B cell (primary cell): ENCODE measurements around the gene ANKS6. TPM values are rescaled to one million over a fixed set of nuclear protein-coding genes. Genes with fewer than 3 reads are reported as not detected.

Source experiments
- ATAC-seq: fragments of 200-7000 bp; cut with Tn5 transposase; one replicate; pipeline ENCODE4 v1.10.0; 2021; ENCODE audit warnings: low read depth, mild to moderate bottlenecking, moderate number of reproducible peaks, moderate library complexity
- CTCF ChIA-PET: fragments of 350-600 bp; sonication (Branson Sonifier 250); formaldehyde crosslinking; loops from one replicate; lab custom pipeline; 2021; ENCODE audit warnings: antibody characterized with exemption, inconsistent platforms; lab: Charles Lee
- POLR2A ChIA-PET: fragments of 350-600 bp; sonication (Branson Sonifier 250); formaldehyde crosslinking; loops from one replicate; lab custom pipeline; 2021; ENCODE audit warnings: antibody characterized with exemption; lab: Charles Lee
- DNase-seq: peaks from one replicate; pipeline ENCODE4 v3.0.0; 2013
- H2AFZ ChIP-seq: 2 replicates; pipeline ENCODE4 v1.6.1; 2012; ENCODE audit warnings: mild to moderate bottlenecking, low read depth, low read length; ENCODE audit not compliant: insufficient read depth, poor library complexity, severe bottlenecking
- H3K27ac ChIP-seq, 2 donors: 1 replicate in 1 of 2; 2 replicates in 1 of 2; pipeline ENCODE4 v1.5.1; 2012 to 2013; ENCODE audit warnings: low read length in 2 of 2, mild to moderate bottlenecking in 2 of 2, moderate library complexity in 1 of 2
- H3K27me3 ChIP-seq, 4 experiments: fragments of 200-600 bp in 1 of 4; sonication (generic) in 1 of 4; replicated peaks in 1 of 4; 1 replicate in 2 of 4; 2 replicates in 2 of 4; pipeline versions ENCODE4 v1.6.1 to v1.7.0; 2013 to 2016; ENCODE audit warnings: low read length in 3 of 4, mild to moderate bottlenecking in 2 of 4, mixed read lengths in 1 of 4, moderate library complexity in 1 of 4; ENCODE audit not compliant: insufficient read depth in 4 of 4, control insufficient read depth in 3 of 4; ENCODE audit errors: control extremely low read depth in 1 of 4
- H3K36me3 ChIP-seq, 2 experiments: replicated peaks in 1 of 2; 1 replicate in 1 of 2; 2 replicates in 1 of 2; pipeline versions ENCODE4 v1.6.1 to v1.7.1; 2013; ENCODE audit warnings: low read length in 1 of 2; ENCODE audit not compliant: insufficient read depth in 2 of 2, control insufficient read depth in 1 of 2; ENCODE audit errors: control extremely low read depth in 1 of 2, extremely low read depth in 1 of 2
- H3K4me1 ChIP-seq, 2 donors: fragments of 200-600 bp in 1 of 2; sonication (generic) in 1 of 2; 1 replicate in 1 of 2; 2 replicates in 1 of 2; pipeline versions ENCODE4 v1.5.1 to v1.6.1; 2013 to 2017; ENCODE audit warnings: low read length in 2 of 2; ENCODE audit not compliant: control insufficient read depth in 2 of 2, insufficient read depth in 2 of 2
- H3K4me2 ChIP-seq: replicated peaks from 2 replicates; pipeline ENCODE3; 2012; ENCODE audit warnings: mild to moderate bottlenecking, low read depth, low read length; ENCODE audit not compliant: poor library complexity, severe bottlenecking
- H3K4me3 ChIP-seq, 5 experiments: fragments of 200-600 bp in 1 of 5; sonication (generic) in 1 of 5; 1 replicate in 3 of 5; 2 replicates in 2 of 5; pipeline versions ENCODE4 v1.5.1 to v1.7.0; 2011 to 2016; ENCODE audit warnings: low read length in 4 of 5, mild to moderate bottlenecking in 4 of 5, low read depth in 2 of 5, control low read depth in 1 of 5, moderate library complexity in 1 of 5; ENCODE audit not compliant: insufficient read depth in 1 of 5; ENCODE audit errors: control extremely low read depth in 1 of 5, extremely low read depth in 1 of 5
- H3K79me2 ChIP-seq: fragments of 200-600 bp; sonication (generic); one replicate; pipeline ENCODE4 v1.6.0; 2016; ENCODE audit warnings: low read length; ENCODE audit not compliant: control insufficient read depth, insufficient read depth
- H3K9ac ChIP-seq: fragments of 200-600 bp; sonication (generic); 2 replicates; pipeline ENCODE4 v1.6.1; 2017; ENCODE audit warnings: mild to moderate bottlenecking, low read length, moderate library complexity
- H3K9me3 ChIP-seq, 3 donors: one replicate each; pipeline versions ENCODE4 v1.6.1 to v1.7.1; 2013; ENCODE audit warnings: low read length in 2 of 3; ENCODE audit not compliant: control insufficient read depth in 2 of 3, insufficient read depth in 1 of 3; ENCODE audit errors: control extremely low read depth in 1 of 3
- H4K20me1 ChIP-seq: 2 replicates; pipeline ENCODE4 v1.6.0; 2012; ENCODE audit warnings: mild to moderate bottlenecking, low read length; ENCODE audit not compliant: insufficient read depth, control insufficient read depth, poor library complexity, severe bottlenecking
- H3K27ac Mint-ChIP-seq: one replicate; pipeline ENCODE4 v1.8.0; 2021; ENCODE audit warnings: mixed read lengths
- H3K27me3 Mint-ChIP-seq: one replicate; pipeline ENCODE4 v1.8.0; 2021; ENCODE audit warnings: mixed read lengths
- H3K4me1 Mint-ChIP-seq: one replicate; pipeline ENCODE4 v1.8.0; 2021; ENCODE audit warnings: mixed read lengths
- H3K4me3 Mint-ChIP-seq: one replicate; pipeline ENCODE4 v1.8.0; 2021; ENCODE audit warnings: mixed read lengths
- H3K9me3 Mint-ChIP-seq: one replicate; pipeline ENCODE4 v1.8.0; 2022; ENCODE audit warnings: mixed read lengths; ENCODE audit not compliant: insufficient read depth
- EZH2 ChIP-seq: IDR thresholded peaks from 2 replicates; pipeline ENCODE4 v1.6.1; 2012; ENCODE audit warnings: borderline replicate concordance, low read depth, mild to moderate bottlenecking, moderate library complexity, low read length; ENCODE audit not compliant: insufficient read depth, poor library complexity, severe bottlenecking
- WGBS: methylation state at CpG from one replicate; pipeline ENCODE4 v1.1.5; 2013; ENCODE audit warnings: missing lambda C conversion rate; ENCODE audit not compliant: insufficient coverage; 5-methylcytosine and 5-hydroxymethylcytosine counted together
- intact Hi-C: fragments of 100-400 bp; cut with micrococcal nuclease; formaldehyde crosslinking; loops from one replicate; pipeline ENCODE4 v1.10.0; 2022
- polyA plus RNA-seq: library from polyadenylated mRNA; depleted of rRNA; stranded (reverse); fragments of >200 nt; gene quantifications from 2 replicates; pipeline ENCODE4 v1.2.3, GENCODE V29; 2012
- total RNA-seq, 2 donors: library from RNA; stranded (reverse); fragments of 120-200 nt in 1 of 2; gene quantifications; 1 replicate in 1 of 2; 2 replicates in 1 of 2; pipeline versions ENCODE4 v1.2.3 to v1.2.4, GENCODE V29; 2013 to 2022
- TF ChIP-seq, protein P1 (sequence below): fragments of 200-600 bp; IDR thresholded peaks from one replicate; pipeline ENCODE4 v1.8.0; 2022; ENCODE audit warnings: antibody characterized with exemption, mild to moderate bottlenecking

The ANKS6 gene
- total and polyA plus RNA-seq, 2 donors (not counting 1 experiment from before 2014, with no cell fraction given) = 11.4 to 16.1 TPM

DNA sequence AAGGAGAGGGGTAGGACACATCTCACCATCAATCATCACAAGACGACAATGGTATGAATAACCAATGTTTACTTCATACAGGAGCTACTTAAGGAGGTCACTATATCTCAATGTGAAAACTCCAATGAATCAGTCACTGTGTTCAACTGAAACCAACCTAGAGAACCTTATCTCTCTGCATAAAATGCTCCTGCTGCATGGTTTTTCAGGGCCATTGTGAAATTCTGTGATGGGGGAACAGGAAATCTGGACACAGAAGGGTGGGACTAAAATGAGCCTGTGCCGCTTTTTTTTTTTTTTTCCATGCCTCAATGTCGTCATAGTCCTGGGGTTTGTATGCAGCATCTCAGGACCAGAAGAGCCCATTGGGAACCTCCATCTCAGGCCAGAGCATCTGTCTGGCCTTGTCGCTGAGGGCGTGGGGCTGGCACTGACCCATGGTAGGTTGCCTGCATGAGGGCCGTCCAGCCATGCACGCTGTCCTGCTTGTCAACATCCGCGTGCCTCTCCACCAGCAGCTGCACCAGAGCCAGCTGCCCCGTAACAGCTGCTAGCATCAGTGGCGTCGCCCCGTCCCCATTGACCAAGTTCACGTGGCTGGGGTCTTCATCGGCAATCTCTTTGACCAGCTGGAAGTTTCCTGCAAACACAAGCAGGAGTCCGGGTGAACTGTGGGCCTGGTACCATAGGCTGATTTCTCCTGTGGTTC lies 12.7 kb downstream of the ANKS6 start:
- no peaks in the 10 kb centered on the region for H3K9me3 ChIP-seq
- H3K4me1 ChIP-seq = no peaks in the 10 kb centered on the region
- H3K4me3 ChIP-seq = no peak overlapping the region
- no peak for DNase-seq
- H3K27ac Mint-ChIP-seq = no peak overlapping the region
- 98% methylated on average over 15 of the region's 16 CpGs for WGBS
- H3K4me3 Mint-ChIP-seq = no peak overlapping the region
- no peaks in the 10 kb centered on the region for H3K27me3 ChIP-seq
- no peaks in the 10 kb centered on the region for H3K27me3 Mint-ChIP-seq
- no peak overlapping the region for H2AFZ ChIP-seq
- no peaks in the 10 kb centered on the region for H3K79me2 ChIP-seq
- H3K4me2 ChIP-seq = no peak overlapping the region
- ChIA-PET POLR2A (no interaction called here), CTCF (interaction anchor here (1.1 to 1.6 kb wide), 2 partner anchors 9 to 10 kb away, joined by 3 to 4 read pairs; no protein-coding TSS in a partner anchor)
- no peak overlapping the region for H3K9ac ChIP-seq
- no peaks in the 10 kb centered on the region for H4K20me1 ChIP-seq
- ATAC-seq = no peak
- TF ChIP-seq, protein P1, sequence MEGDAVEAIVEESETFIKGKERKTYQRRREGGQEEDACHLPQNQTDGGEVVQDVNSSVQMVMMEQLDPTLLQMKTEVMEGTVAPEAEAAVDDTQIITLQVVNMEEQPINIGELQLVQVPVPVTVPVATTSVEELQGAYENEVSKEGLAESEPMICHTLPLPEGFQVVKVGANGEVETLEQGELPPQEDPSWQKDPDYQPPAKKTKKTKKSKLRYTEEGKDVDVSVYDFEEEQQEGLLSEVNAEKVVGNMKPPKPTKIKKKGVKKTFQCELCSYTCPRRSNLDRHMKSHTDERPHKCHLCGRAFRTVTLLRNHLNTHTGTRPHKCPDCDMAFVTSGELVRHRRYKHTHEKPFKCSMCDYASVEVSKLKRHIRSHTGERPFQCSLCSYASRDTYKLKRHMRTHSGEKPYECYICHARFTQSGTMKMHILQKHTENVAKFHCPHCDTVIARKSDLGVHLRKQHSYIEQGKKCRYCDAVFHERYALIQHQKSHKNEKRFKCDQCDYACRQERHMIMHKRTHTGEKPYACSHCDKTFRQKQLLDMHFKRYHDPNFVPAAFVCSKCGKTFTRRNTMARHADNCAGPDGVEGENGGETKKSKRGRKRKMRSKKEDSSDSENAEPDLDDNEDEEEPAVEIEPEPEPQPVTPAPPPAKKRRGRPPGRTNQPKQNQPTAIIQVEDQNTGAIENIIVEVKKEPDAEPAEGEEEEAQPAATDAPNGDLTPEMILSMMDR = no peak
- TF ChIP-seq EZH2 = no peak
- H3K36me3 ChIP-seq = peaks cover 0 to 12% of the 10 kb centered on the region in 2 experiments
- H3K4me1 Mint-ChIP-seq = no peaks in the 10 kb centered on the region
- H3K9me3 Mint-ChIP-seq = no peaks in the 10 kb centered on the region
- intact Hi-C loops = no loop called here
- H3K27ac ChIP-seq = no peak overlapping the region

DNA sequence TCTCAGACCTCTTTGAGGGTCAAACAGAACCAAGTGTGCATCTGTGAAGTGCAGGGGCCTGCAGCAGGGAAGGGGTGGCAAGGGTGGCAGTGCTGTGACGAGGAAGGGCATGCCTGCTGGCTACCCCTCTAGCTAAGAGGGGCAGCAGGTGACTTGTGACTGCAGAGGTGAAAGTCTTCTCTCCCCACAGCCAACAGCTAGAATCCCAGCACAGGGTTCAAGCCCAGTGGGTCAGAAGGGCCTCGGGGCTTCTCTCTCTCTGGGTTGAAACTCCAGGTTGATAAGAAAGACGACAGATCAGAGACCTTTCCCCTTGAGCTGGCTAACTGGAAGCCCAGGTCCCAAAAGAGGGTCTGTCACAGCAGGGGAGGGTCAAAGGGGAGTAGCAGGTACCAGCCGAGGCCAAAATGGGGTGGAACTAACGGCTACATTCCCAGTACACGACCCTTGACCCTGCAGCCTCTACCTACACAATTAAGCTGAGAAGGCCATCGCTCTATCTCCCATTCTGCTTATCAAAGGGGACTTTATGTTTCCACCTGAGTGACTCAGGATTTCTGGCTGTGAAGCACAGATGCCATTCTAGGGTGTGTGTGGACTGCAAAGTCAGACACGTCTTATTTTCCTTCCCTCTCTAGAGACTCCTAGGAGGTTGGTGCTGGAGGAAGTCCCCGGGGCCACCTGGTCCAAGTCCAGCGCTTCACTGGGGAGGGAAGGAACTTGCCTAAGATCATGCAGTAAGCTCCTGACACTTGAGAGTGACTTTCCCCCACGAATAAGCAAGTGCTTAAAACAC lies 14.6 kb downstream of the ANKS6 start:
- Histone ChIP-seq H3K79me2 (no peaks in the 10 kb centered on the region), H3K4me1 (no peaks in the 10 kb centered on the region), H3K36me3 (peaks cover 0 to 12% of the 10 kb centered on the region in 2 experiments), H3K9ac (no peak overlapping the region), H3K27me3 (no peaks in the 10 kb centered on the region), H2AFZ (no peak overlapping the region), H3K4me2 (no peak overlapping the region), H3K27ac (no peak overlapping the region), H3K4me3 (no peak overlapping the region), H4K20me1 (no peaks in the 10 kb centered on the region), H3K9me3 (no peaks in the 10 kb centered on the region)
- no peak for TF ChIP-seq EZH2
- TF ChIP-seq, protein P1 = no peak
- 95% methylated on average over 9 of the region's 11 CpGs for WGBS
- DNase-seq = no peak
- intact Hi-C loops = no loop called here
- no peaks in the 10 kb centered on the region for H3K9me3 Mint-ChIP-seq
- no peaks in the 10 kb centered on the region for H3K4me1 Mint-ChIP-seq
- no peak for ATAC-seq
- H3K4me3 Mint-ChIP-seq = no peak overlapping the region
- H3K27me3 Mint-ChIP-seq = no peaks in the 10 kb centered on the region
- H3K27ac Mint-ChIP-seq = no peak overlapping the region
- POLR2A ChIA-PET = no interaction called here
- CTCF ChIA-PET = no interaction called here
